GM19193 (cell line): ENCODE data around the gene ESRP2.

Experiments used
- POLR2A ChIP-seq: IDR thresholded peaks from 4 replicates; pipeline ENCODE4 v1.6.1; 2011; ENCODE audit not compliant: insufficient read depth, insufficient read length; ENCODE audit errors: extremely low read depth

The ESRP2 gene

DNA sequence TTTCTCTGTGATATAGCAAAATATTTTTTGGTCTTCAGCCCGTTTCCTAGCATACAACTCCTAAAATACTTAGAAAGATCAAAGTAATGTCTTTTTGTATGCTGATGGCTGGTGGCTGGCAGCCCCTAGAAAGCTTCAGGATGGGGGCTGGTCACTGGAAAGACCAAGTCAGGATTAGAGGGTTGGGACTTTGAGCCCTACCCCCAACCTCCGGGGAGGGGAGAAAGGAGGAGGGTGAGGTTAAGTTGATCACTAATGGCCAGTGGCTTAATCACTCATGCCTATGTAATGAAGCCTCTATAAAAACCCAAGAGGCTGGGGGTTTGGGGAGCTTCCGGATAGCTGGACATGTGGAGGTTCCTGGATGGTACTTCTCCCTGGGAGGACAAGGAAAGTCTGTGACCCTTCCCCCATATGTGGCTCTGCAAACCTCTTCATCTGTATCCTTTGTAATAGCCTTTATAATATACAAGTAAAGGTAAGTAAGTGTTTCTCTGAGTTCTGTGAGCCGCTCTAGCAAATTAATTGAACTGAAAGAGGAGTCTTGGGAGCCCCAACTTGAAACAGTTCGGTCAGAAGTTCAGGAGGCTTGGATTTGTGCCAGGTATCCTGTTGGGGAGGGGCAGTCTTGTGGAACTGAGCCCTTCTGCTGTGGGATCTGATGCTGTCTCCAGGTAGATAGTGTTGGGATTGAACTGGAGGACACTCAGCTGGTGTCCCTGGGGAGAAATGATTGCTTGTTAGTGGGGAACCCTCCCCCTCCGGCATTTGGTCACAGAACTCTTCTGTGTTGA lies 31.9 kb upstream of the ESRP2 start:
- no peak for TF ChIP-seq POLR2A

DNA sequence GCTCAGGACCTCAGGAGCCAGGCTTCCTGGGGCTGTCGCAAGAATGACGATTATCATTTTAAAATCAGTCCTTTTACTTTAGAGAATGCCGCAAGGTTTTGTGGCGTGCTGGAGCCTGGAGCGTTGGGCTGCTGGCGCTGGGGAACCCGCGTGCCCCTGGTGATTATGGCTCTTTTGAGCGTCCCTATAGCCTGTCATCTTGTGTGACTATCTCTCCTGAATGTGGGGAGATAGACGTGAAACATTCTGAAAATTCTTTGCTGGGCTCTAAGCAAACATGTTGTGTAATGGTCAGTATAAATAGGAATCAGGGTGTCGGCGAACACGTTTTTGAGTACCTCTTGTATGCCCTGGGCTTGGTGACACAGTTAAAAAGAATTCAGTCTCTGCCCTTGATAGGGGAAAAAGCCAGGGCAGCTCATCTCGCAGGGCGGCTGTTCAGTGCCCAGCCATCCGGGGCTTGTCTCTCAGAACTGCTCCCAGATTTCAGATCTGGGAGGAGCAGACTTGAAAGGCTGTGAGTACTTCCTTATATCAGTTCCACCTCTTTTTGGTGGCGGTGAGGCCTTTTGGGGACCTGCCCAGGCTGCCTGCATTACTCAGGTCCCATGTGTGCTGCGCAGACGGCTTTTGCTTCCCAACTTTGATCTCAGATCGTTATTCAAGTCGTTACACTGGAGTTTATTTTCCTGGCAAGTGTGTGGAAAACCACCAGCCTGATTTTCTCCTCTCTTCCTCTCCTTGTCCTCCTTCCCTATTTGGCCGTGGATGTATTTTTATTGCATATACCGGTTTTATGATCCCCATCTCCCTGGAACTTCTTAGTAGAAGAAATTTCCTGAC lies 29.4 kb upstream of the ESRP2 start:
- peak; percentile 41 for TF ChIP-seq POLR2A

DNA sequence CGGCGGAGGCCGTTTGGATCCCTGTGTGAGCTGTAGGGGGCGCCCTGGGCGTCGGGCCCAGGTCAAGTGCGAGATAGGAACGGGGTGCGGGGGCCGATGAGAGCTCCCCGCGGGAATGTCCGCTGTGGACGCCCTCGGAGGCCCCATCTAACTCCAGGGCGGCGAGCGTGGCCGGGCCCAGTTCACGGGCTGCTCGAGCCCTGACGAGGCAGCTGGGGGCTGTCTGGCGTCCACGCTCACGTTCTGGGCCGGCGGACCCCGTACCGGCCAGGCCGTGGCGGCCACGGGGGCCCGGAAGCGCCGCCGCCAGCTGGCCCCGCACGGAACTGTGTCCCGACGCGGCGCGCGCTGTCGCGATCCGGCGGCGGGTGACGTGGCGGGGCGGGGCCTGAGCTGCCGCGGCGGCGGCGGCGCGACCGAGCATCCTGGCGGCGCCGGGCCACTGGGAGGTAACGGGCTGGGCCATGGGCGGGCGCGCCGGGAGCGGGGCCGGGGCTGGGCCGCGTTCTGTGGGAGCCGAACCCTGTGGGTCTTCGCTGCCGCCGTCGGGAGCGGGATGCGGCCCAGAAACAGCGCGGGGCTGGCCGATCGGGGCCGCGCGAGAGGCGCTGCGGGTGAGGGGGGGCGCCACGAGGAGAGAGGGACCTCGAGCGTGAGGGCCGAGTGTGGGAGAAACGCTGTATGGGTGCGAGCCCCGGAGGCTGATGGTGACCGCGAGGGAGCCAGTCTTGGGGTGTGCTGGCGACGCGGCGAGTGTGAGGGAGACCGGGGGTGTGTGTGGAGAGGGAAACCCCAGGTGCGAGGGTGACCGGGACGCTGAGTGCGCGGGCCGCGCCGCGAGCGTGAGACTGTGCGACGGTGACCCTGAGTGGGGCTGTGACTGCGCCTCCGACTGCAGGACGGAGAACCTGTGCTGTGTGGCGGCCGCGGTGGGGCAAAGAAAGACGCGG lies 28.5 kb upstream of the ESRP2 start, which contains the start of gene SLC7A6:
Gene SLC7A6, plus strand, starts transcription at position 399 of the 950 bp plus-strand sequence. CDS start 10,201 bp downstream, outside the sequence.
- peak; percentile 61 for TF ChIP-seq POLR2A

DNA sequence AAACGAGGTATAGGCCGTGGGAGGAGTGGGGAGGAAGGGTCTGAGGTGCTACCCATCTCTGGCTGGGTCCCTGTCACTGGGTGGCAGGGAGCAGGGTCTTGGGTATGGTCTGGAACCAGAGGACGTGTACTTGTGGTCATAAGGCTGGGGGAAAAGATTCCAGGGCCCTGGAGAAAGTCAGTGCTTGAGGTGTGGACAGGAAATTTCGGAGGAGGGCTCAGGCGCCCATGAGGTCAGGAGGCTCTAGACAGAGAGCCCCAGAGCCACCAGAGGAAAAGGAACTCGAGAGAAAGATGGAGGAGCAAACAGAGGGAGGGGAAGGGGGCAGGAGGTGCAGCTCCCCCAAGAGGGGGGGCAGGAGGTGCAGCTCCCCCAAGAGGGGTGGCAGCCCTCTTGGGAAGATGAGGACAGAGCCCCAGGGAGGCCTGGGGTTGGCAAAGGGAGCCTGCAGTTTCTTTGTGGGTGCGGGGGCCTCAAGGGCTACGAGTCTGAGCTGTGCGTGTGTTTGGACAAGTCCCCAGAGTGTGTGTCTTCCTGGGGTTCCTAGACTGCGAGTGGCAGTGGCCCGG lies 27.7 kb upstream of the ESRP2 start:
- TF ChIP-seq POLR2A, result no peak

DNA sequence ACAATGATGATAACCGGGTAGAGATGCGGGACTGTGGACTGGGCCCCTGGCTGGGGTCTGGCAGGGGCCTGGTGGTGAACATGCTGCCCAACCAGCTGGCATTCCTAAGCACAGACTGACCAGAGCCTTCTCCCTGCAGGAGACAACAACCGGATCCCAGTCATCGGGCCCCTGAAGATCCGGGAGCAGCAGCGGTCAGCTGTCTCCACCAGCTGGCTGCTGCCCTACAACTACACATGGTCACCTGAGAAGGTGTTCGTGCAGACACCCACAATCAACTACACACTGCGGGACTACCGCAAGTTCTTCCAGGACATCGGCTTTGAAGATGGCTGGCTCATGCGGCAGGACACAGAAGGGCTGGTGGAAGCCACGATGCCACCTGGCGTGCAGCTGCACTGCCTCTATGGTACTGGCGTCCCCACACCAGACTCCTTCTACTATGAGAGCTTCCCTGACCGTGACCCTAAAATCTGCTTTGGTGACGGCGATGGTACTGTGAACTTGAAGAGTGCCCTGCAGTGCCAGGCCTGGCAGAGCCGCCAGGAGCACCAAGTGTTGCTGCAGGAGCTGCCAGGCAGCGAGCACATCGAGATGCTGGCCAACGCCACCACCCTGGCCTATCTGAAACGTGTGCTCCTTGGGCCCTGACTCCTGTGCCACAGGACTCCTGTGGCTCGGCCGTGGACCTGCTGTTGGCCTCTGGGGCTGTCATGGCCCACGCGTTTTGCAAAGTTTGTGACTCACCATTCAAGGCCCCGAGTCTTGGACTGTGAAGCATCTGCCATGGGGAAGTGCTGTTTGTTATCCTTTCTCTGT lies 23.3 kb upstream of the ESRP2 start:
- no peak for TF ChIP-seq POLR2A

DNA sequence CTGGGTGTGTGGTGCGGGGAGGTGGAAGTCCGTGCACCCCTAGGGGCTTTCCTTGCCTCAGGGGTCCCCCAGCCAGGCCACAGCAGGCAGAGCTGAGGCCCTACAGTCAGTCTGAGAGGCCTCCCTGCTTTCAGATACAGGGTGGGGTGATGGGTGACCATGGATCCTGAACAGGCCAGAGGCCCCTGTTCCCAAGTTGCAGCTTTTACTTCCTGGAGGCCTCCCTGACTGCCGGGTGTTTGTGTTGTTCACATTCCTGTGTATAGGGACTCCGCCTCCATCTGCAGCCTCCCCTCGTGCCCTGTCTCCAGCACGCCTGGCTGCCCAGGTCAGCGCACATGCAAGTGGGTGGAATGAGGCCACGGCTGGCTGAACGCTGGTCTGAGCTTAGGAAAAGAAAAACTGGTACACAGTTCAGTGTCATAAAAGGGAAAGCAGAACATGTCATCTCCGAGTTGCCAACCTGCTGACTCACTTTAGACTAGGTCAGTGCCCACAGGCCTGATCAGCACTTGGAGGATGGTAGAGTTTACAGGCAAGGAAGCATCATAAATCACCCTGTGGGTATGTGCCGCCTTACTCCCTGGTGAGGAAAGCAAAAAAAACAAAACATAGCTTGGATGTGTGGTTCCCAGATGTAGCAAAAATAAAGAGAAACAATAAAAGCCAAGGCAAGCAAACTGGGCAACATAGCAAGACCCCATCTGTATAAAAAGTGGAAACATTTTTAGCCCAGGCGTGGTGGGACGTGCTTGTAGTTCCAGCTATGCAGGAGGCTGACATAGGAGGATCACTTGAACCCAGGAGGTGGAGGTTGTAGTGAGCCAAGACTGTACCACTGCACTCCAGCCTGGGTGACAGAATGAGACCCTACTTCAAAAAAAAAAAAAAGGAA lies 22.2 kb upstream of the ESRP2 start:
- no peak for TF ChIP-seq POLR2A

DNA sequence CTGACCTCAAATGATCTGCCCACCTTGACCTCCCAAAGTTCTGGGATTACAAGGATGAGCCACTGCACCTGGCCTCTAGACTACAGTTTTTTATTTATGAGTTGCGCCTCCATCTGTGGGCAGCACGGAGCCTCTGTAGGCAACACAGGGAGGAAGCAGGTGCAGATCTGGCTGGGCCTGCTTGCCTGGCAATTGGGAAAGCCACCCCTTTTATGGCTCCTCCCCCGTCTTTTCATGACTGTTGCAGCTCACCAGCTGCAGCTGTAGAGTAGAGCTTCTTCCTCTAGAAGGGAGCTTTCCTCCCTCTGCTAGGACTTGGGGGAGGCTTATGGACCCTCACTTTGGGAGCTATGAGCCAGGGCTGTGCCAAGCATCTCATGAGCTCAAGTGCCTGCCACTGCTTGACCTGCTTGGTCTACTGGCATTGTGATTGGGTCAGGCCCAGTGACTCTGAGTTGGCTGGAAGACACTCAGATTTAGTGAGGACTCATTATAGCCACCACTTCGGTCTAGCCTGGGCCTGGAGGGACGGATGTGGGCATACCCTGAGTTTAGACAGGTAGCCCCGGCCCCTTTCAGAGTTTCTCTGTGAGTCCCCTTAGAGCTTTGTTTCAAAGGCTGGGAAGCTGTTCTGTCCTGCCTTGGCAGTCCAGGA lies 21.5 kb upstream of the ESRP2 start:
- TF ChIP-seq POLR2A, result peak; percentile 46

DNA sequence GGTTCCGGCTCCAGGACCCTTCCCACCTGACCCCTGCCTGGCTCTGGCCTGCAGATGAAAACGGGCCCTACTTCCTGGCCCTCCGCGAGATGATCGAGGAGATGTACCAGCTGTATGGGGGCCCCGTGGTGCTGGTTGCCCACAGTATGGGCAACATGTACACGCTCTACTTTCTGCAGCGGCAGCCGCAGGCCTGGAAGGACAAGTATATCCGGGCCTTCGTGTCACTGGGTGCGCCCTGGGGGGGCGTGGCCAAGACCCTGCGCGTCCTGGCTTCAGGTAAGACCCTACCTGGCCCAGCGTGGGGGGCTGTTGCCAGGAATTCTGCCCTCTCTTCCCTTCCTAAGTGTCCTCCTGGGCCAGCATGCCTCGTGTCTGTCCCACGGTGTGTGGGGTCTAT lies 19.8 kb upstream of the ESRP2 start:
- TF ChIP-seq POLR2A, result no peak

DNA sequence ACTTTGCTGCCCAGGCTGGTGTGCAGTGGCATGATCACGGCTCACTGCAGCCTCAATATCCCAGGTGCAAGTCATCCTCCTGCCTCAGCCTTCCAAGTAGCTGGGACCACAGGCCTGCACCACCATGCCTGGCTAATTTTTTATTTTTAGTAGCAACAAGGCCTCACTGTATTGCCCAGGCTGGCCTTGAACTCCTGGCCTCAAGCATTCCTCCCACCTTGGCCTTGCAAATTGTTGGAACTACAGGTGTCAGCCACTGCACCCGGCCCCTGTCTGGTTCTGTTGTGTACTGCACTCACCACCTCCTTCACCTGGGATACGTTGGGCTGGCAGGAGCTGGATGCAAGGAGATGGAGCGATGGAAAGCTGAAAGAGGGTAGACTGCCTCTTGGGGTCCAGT lies 17.8 kb upstream of the ESRP2 start:
- TF ChIP-seq POLR2A, result no peak

DNA sequence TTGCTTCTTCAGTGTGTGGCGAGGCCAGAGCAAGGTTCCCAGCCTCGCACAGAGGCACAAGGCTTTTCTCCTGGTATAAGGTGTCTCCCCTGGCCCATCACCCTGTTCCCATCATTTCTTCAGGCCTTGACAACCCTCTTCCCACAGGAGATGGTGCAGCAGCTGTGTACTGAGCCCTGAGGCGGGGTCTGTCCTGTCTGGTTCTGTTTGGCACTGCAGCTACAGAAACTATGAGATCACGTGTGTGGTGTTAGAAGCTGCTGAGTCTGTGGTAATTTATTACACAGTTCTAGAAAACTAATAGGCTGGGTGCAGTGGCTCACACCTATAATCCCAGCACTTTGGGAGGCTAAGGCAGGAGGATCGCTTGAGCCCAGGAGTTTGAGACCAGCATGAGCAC lies 16.5 kb upstream of the ESRP2 start:
- no peak for TF ChIP-seq POLR2A

DNA sequence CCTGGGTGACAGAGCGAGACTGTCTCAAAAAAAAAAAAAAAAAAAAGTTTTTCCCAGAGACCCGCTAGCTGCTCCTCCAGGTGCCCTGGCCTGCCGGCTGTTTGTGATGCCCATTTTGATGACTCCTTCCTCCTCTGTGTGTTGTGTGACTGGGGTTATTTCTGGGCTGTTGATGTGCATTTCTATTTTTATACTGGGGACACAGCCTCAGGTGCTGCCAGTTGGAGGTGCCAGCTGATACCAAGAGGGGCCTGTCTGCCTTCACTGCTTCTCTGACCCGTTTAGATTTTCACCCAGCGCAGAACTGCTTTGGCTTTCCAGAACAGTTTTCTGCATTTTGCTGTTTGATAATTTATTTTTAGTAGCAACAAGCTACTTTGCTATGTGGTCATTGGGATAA lies 15.9 kb upstream of the ESRP2 start:
- TF ChIP-seq POLR2A, result no peak

DNA sequence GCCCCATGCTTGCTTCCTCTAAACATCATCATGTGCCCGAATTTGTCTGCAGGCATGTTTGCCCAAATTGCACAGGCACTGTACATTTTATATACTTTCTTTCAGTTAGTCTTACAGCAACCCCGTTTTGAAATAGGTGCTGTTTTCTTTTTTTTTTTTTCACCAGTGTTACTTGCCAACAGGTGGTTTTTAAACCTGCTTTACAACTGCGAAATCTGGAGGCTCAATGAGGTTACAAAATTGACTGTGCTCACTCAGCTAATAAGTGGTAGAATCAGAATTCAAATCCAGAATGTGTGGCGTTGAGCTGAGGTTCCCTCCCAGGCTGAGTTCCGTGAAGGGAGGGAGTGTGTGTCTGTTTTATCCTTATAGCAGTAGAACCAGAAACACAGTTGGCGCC lies 15.0 kb upstream of the ESRP2 start:
- no peak for TF ChIP-seq POLR2A
